Neural progenitor cell (in vitro differentiated cells): Measurements from ENCODE around the gene LINGO1. TPM values are rescaled to one million over a fixed set of nuclear protein-coding genes. Genes with fewer than 3 reads are reported as not detected.
A peak's percentile ranks its signal among the peaks of the same experiment; 100 is the strongest.

Source experiments
- DNase-seq: peaks from one replicate; pipeline ENCODE4 v3.0.0-alpha.2; 2016; ENCODE audit warnings: low spot score
- H2AFZ ChIP-seq: fragments of 200-600 bp; sonication (generic); replicated peaks from 2 replicates; pipeline ENCODE4 v1.6.1; 2016; ENCODE audit warnings: antibody characterized with exemption
- H3F3A ChIP-seq: fragments of 200-600 bp; sonication (generic); 2 replicates; pipeline ENCODE4 v1.6.1; 2016; ENCODE audit warnings: antibody characterized with exemption, low read depth
- H3K27ac ChIP-seq: fragments of 200-600 bp; sonication (generic); 2 replicates; pipeline ENCODE4 v1.5.1; 2016; ENCODE audit warnings: mild to moderate bottlenecking
- H3K27me3 ChIP-seq: fragments of 200-600 bp; sonication (generic); 2 replicates; pipeline ENCODE4 v1.6.1; 2016; ENCODE audit warnings: mild to moderate bottlenecking, moderate library complexity
- H3K36me3 ChIP-seq: fragments of 200-600 bp; sonication (generic); 2 replicates; pipeline ENCODE4 v1.5.1; 2016
- H3K4me1 ChIP-seq: fragments of 200-600 bp; sonication (generic); 2 replicates; pipeline ENCODE4 v1.6.1; 2016; ENCODE audit warnings: mixed run types
- H3K4me2 ChIP-seq: fragments of 200-600 bp; sonication (generic); 2 replicates; pipeline ENCODE4 v1.6.1; 2016
- H3K4me3 ChIP-seq: fragments of 200-600 bp; sonication (generic); 2 replicates; pipeline ENCODE4 v1.5.1; 2016
- H3K79me2 ChIP-seq: fragments of 200-600 bp; sonication (generic); 2 replicates; pipeline ENCODE4 v1.6.1; 2016; ENCODE audit warnings: low read depth
- H3K9ac ChIP-seq: fragments of 200-600 bp; sonication (generic); 2 replicates; pipeline ENCODE4 v1.6.1; 2016
- H3K9me3 ChIP-seq: fragments of 200-600 bp; sonication (generic); 2 replicates; pipeline ENCODE4 v1.5.1; 2016; ENCODE audit warnings: low read depth
- H4K20me1 ChIP-seq: fragments of 200-600 bp; sonication (generic); 2 replicates; pipeline ENCODE4 v1.6.1; 2016; ENCODE audit warnings: low read depth
- H3K27ac Mint-ChIP-seq: 3 replicates; pipeline ENCODE4 v1.8.0; 2021; ENCODE audit warnings: mixed read lengths
- H3K27me3 Mint-ChIP-seq: 2 replicates; pipeline ENCODE4 v1.8.0; 2022; ENCODE audit warnings: low read depth, mild to moderate bottlenecking, inconsistent platforms, moderate library complexity, mixed read lengths; ENCODE audit not compliant: insufficient read depth
- H3K36me3 Mint-ChIP-seq: 3 replicates; pipeline ENCODE4 v1.8.0; 2021; ENCODE audit warnings: mixed read lengths
- H3K4me1 Mint-ChIP-seq: 3 replicates; pipeline ENCODE4 v1.8.0; 2021; ENCODE audit warnings: mixed read lengths
- H3K4me3 Mint-ChIP-seq: 3 replicates; pipeline ENCODE4 v1.8.0; 2021; ENCODE audit warnings: mild to moderate bottlenecking, moderate library complexity, mixed read lengths
- H3K9me3 Mint-ChIP-seq: 3 replicates; pipeline ENCODE4 v1.8.0; 2020; ENCODE audit warnings: mixed read lengths
- CTCF ChIP-seq: fragments of 200-600 bp; sonication (generic); IDR thresholded peaks from 2 replicates; pipeline ENCODE4 v1.5.1; 2017; ENCODE audit warnings: antibody characterized with exemption, mild to moderate bottlenecking
- EZH2 ChIP-seq: fragments of 200-600 bp; sonication (generic); IDR thresholded peaks from 2 replicates; pipeline ENCODE4 v1.6.1; 2017; ENCODE audit warnings: antibody characterized with exemption, mild to moderate bottlenecking, moderate library complexity
- EZH2phosphoT487 ChIP-seq: fragments of 200-600 bp; sonication (generic); IDR thresholded peaks from 2 replicates; pipeline ENCODE4 v1.6.1; 2017; ENCODE audit warnings: antibody characterized with exemption
- total RNA-seq: library from RNA; depleted of rRNA; stranded (reverse); fragments of >200 nt; gene quantifications from 2 replicates; pipeline ENCODE4 v1.2.3, GENCODE V29; 2015; ENCODE audit warnings: low replicate concordance

LINGO1 gene
- total RNA-seq, 1 donor from 2014 or later = 7.9 TPM

GRCh38 chr15:77581896-77582569 is 50.7 kb downstream of the LINGO1 start:
- no peak overlapping the region for H3K4me3 Mint-ChIP-seq
- DNase-seq = no peak
- no peak overlapping the region for H3K4me3 ChIP-seq
- H3K36me3 Mint-ChIP-seq = no peaks in the 10 kb centered on the region
- H4K20me1 ChIP-seq = no peaks in the 10 kb centered on the region
- peaks cover 7% of the 10 kb centered on the region for H3K4me1 ChIP-seq
- H3K27me3 Mint-ChIP-seq = peaks cover 10% of the 10 kb centered on the region
- no peaks in the 10 kb centered on the region for H3K79me2 ChIP-seq
- no peak overlapping the region for H3K27ac ChIP-seq
- H3K4me2 ChIP-seq = no peak overlapping the region
- no peaks in the 10 kb centered on the region for H3F3A ChIP-seq
- no peaks in the 10 kb centered on the region for H3K9me3 Mint-ChIP-seq
- H2AFZ ChIP-seq = no peak overlapping the region
- peaks cover 32% of the 10 kb centered on the region for H3K4me1 Mint-ChIP-seq
- TF ChIP-seq CTCF (no peak), EZH2phosphoT487 (no peak), EZH2 (no peak)
- H3K27ac Mint-ChIP-seq = no peak overlapping the region
- no peaks in the 10 kb centered on the region for H3K9me3 ChIP-seq
- no peaks in the 10 kb centered on the region for H3K27me3 ChIP-seq
- H3K36me3 ChIP-seq = no peaks in the 10 kb centered on the region
- H3K9ac ChIP-seq = no peak overlapping the region

GRCh38 chr15:77580996-77581682 is 51.6 kb downstream of the LINGO1 start:
- no peak overlapping the region for H3K4me3 ChIP-seq
- DNase-seq = no peak
- peaks cover 9% of the 10 kb centered on the region for H3K4me1 ChIP-seq
- no peak overlapping the region for H2AFZ ChIP-seq
- no peaks in the 10 kb centered on the region for H4K20me1 ChIP-seq
- Mint-ChIP-seq H3K27ac (peak overlapping the region; percentile 4), H3K4me1 (peaks cover 38% of the 10 kb centered on the region), H3K27me3 (peaks cover 11% of the 10 kb centered on the region), H3K4me3 (no peak overlapping the region), H3K9me3 (no peaks in the 10 kb centered on the region), H3K36me3 (no peaks in the 10 kb centered on the region)
- H3K9ac ChIP-seq = no peak overlapping the region
- H3F3A ChIP-seq = no peaks in the 10 kb centered on the region
- no peaks in the 10 kb centered on the region for H3K79me2 ChIP-seq
- no peaks in the 10 kb centered on the region for H3K27me3 ChIP-seq
- TF ChIP-seq EZH2phosphoT487 = no peak
- no peak for TF ChIP-seq EZH2
- no peak for TF ChIP-seq CTCF
- no peak overlapping the region for H3K4me2 ChIP-seq
- H3K36me3 ChIP-seq = no peaks in the 10 kb centered on the region
- no peak overlapping the region for H3K27ac ChIP-seq
- H3K9me3 ChIP-seq = no peaks in the 10 kb centered on the region

- Mint-ChIP-seq H3K4me1 (peaks cover 44% of the 10 kb centered on the region), H3K27ac (no peak overlapping the region), H3K27me3 (peaks cover 11% of the 10 kb centered on the region), H3K36me3 (no peaks in the 10 kb centered on the region), H3K9me3 (no peaks in the 10 kb centered on the region), H3K4me3 (peak overlapping the region; percentile 73)
- no peaks in the 10 kb centered on the region for H3K79me2 ChIP-seq
- no peak overlapping the region for H3K4me3 ChIP-seq
- no peaks in the 10 kb centered on the region for H3F3A ChIP-seq
- no peak overlapping the region for H3K4me2 ChIP-seq
- H3K36me3 ChIP-seq = no peaks in the 10 kb centered on the region
- TF ChIP-seq CTCF (no peak), EZH2 (no peak), EZH2phosphoT487 (no peak)
- H3K27me3 ChIP-seq = no peaks in the 10 kb centered on the region
- no peak for DNase-seq
- H4K20me1 ChIP-seq = no peaks in the 10 kb centered on the region
- peaks cover 9% of the 10 kb centered on the region for H3K4me1 ChIP-seq
- H2AFZ ChIP-seq = no peak overlapping the region
- H3K9ac ChIP-seq = no peak overlapping the region
- no peaks in the 10 kb centered on the region for H3K9me3 ChIP-seq
- H3K27ac ChIP-seq = no peak overlapping the region
Measured at GRCh38 chr15:77579498-77580188, 53.1 kb downstream of the LINGO1 start.
